Measurements from ENCODE around the gene GRAMD4. TPM values are rescaled to one million over a fixed set of nuclear protein-coding genes. Genes with fewer than 3 reads are reported as not detected.

GRAMD4 gene
- total RNA-seq, 1 experiment from 2014 or later = 18.4 TPM

GRCh38 chr22:46710806-46711205 is 90.6 kb downstream of the GRAMD4 start:
- intact Hi-C loops (cut with micrococcal nuclease; ENCODE audit: unreplicated experiment) = no loop called here
- DNase-seq (ENCODE audit: low spot score) = peak; percentile 42
- POLR2A ChIA-PET (ENCODE audit: low non-redundant PET) = no interaction called here
- TF ChIP-seq EZH2 (IDR thresholded peaks at IDR 0.05; ENCODE audit: borderline replicate concordance, low read depth, low read length, poor library complexity, severe bottlenecking) (no peak), CTCF (conservative IDR thresholded peaks at IDR 0.05; ENCODE audit: low read depth, low read length) (no peak)
- Histone ChIP-seq H3K27me3 (replicated peaks; ENCODE audit: insufficient read depth, low read depth, low read length, poor library complexity) (no peaks in the 10 kb centered on the region), H3K4me3 (ENCODE audit: low read depth, low read length, poor library complexity, severe bottlenecking) (no peak overlapping the region), H3K4me1 (ENCODE audit: insufficient read depth, low read length, poor library complexity, severe bottlenecking) (peaks cover 11% of the 10 kb centered on the region), H3K36me3 (ENCODE audit: insufficient read depth, low read length, poor library complexity, severe bottlenecking) (peaks cover 70% of the 10 kb centered on the region), H3K9me3 (ENCODE audit: low read depth, low read length, poor library complexity, severe bottlenecking) (no peaks in the 10 kb centered on the region), H3K27ac (ENCODE audit: low read depth, low read length, poor library complexity, severe bottlenecking) (peak overlapping the region; percentile 73)
- CTCF ChIA-PET = interaction anchor here (0.6 kb wide), 1 partner anchor 995 kb away, joined by 10 read pairs; no protein-coding TSS in a partner anchor
- BruUV-seq (replicated peaks) = no TSS peak

- H3K4me1 ChIP-seq (ENCODE audit: insufficient read depth, low read length, poor library complexity, severe bottlenecking) = peaks cover 11% of the 10 kb centered on the region
- no peak overlapping the region for H3K4me3 ChIP-seq (ENCODE audit: low read depth, low read length, poor library complexity, severe bottlenecking)
- no peak for DNase-seq (ENCODE audit: low spot score)
- ChIA-PET POLR2A (ENCODE audit: low non-redundant PET) (no interaction called here), CTCF (no interaction called here)
- TF ChIP-seq EZH2 (IDR thresholded peaks at IDR 0.05; ENCODE audit: borderline replicate concordance, low read depth, low read length, poor library complexity, severe bottlenecking) (no peak), CTCF (conservative IDR thresholded peaks at IDR 0.05; ENCODE audit: low read depth, low read length) (no peak)
- H3K36me3 ChIP-seq (ENCODE audit: insufficient read depth, low read length, poor library complexity, severe bottlenecking) = peaks cover 58% of the 10 kb centered on the region
- intact Hi-C loops (cut with micrococcal nuclease; ENCODE audit: unreplicated experiment) = no loop called here
- no peaks in the 10 kb centered on the region for H3K9me3 ChIP-seq (ENCODE audit: low read depth, low read length, poor library complexity, severe bottlenecking)
- BruUV-seq (replicated peaks) = no TSS peak
- H3K27me3 ChIP-seq (replicated peaks; ENCODE audit: insufficient read depth, low read depth, low read length, poor library complexity) = no peaks in the 10 kb centered on the region
- H3K27ac ChIP-seq (ENCODE audit: low read depth, low read length, poor library complexity, severe bottlenecking) = no peak overlapping the region
Measured at GRCh38 chr22:46712288-46712687, 92.1 kb downstream of the GRAMD4 start.

GRCh38 chr22:46714550-46714949 is 94.4 kb downstream of the GRAMD4 start:
- CTCF ChIA-PET = no interaction called here
- DNase-seq (ENCODE audit: low spot score) = no peak
- BruUV-seq (replicated peaks) = no TSS peak
- Histone ChIP-seq H3K27ac (ENCODE audit: low read depth, low read length, poor library complexity, severe bottlenecking) (no peak overlapping the region), H3K27me3 (replicated peaks; ENCODE audit: insufficient read depth, low read depth, low read length, poor library complexity) (no peaks in the 10 kb centered on the region), H3K9me3 (ENCODE audit: low read depth, low read length, poor library complexity, severe bottlenecking) (no peaks in the 10 kb centered on the region), H3K4me3 (ENCODE audit: low read depth, low read length, poor library complexity, severe bottlenecking) (no peak overlapping the region), H3K36me3 (ENCODE audit: insufficient read depth, low read length, poor library complexity, severe bottlenecking) (peaks cover 46% of the 10 kb centered on the region), H3K4me1 (ENCODE audit: insufficient read depth, low read length, poor library complexity, severe bottlenecking) (peaks cover 11% of the 10 kb centered on the region)
- intact Hi-C loops (cut with micrococcal nuclease; ENCODE audit: unreplicated experiment) = no loop called here
- no peak for TF ChIP-seq CTCF (conservative IDR thresholded peaks at IDR 0.05; ENCODE audit: low read depth, low read length)
- no peak for TF ChIP-seq EZH2 (IDR thresholded peaks at IDR 0.05; ENCODE audit: borderline replicate concordance, low read depth, low read length, poor library complexity, severe bottlenecking)
- POLR2A ChIA-PET (ENCODE audit: low non-redundant PET) = no interaction called here
